Measurements from ENCODE around the gene ATAT1.

DNA sequence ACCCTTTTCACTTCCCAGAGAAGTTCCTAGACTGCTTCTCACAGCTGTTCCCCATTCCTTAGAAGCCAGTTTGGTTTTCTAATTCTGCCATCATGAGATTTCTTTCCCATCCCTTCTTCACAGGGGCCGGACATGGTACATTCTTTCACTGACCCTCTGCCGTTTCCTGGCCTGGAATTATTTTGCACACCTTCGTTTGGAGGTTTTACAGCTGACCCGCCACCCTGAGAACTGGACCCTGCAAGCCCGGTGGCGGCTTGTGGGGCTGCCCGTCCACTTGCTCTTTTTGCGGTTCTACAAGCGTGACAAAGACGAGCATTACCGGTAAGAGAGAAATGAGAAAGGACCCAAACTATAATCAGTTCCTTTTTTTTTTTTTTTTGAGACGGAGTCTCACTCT is 24.5 kb downstream of the ATAT1 start:
- TF ChIP-seq EGR1 (IDR thresholded peaks at IDR 0.05), result no peak
- TF ChIP-seq ZBTB7A (IDR thresholded peaks at IDR 0.05; ENCODE audit: low read depth), result no peak
- no peak for TF ChIP-seq RAD21 (IDR thresholded peaks at IDR 0.05; ENCODE audit: low read depth)
- TF ChIP-seq, protein P1, sequence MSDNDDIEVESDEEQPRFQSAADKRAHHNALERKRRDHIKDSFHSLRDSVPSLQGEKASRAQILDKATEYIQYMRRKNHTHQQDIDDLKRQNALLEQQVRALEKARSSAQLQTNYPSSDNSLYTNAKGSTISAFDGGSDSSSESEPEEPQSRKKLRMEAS (IDR thresholded peaks at IDR 0.05), result no peak
- TF ChIP-seq, protein P2, sequence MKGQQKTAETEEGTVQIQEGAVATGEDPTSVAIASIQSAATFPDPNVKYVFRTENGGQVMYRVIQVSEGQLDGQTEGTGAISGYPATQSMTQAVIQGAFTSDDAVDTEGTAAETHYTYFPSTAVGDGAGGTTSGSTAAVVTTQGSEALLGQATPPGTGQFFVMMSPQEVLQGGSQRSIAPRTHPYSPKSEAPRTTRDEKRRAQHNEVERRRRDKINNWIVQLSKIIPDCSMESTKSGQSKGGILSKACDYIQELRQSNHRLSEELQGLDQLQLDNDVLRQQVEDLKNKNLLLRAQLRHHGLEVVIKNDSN (IDR thresholded peaks at IDR 0.05), result no peak
- no peak for TF ChIP-seq TAF1 (IDR thresholded peaks at IDR 0.05; ENCODE audit: low read depth)
- no peak for TF ChIP-seq TCF12 (IDR thresholded peaks at IDR 0.05; ENCODE audit: low read depth)
- TF ChIP-seq TEAD4 (IDR thresholded peaks at IDR 0.05), result no peak
- TF ChIP-seq EP300 (IDR thresholded peaks at IDR 0.05; ENCODE audit: borderline replicate concordance), result no peak
- no peak for TF ChIP-seq FOXM1 (IDR thresholded peaks at IDR 0.05; ENCODE audit: borderline replicate concordance, low read depth)
- TF ChIP-seq YY1 (IDR thresholded peaks at IDR 0.05; ENCODE audit: low read depth), result no peak
